ENCODE data around the gene AEBP1. TPM values are rescaled to one million over a fixed set of nuclear protein-coding genes. Genes with fewer than 3 reads are reported as not detected.

AEBP1 gene
- total RNA-seq, 1 donor from 2014 or later = 65.0 TPM

GRCh38 chr7:44142028-44142427 lies 37.9 kb downstream of the AEBP1 start:
- no peak for TF ChIP-seq CTCF (IDR thresholded peaks at IDR 0.05; ENCODE audit: insufficient read depth, low read depth, low read length)
- no peak for TF ChIP-seq EZH2 (IDR thresholded peaks at IDR 0.05; ENCODE audit: insufficient read depth, low read length)
- H4K20me1 ChIP-seq (ENCODE audit: insufficient read depth, low read length) = no peaks in the 10 kb centered on the region
- FAIRE-seq (no peak), DNase-seq (ENCODE audit: low read depth) (no peak)
- Mint-ChIP-seq H3K4me1 (ENCODE audit: low read depth, unreplicated experiment) (peaks cover 5% of the 10 kb centered on the region), H3K36me3 (ENCODE audit: low read depth, unreplicated experiment) (no peaks in the 10 kb centered on the region), H3K27me3 (ENCODE audit: low read depth, unreplicated experiment) (peaks cover 34% of the 10 kb centered on the region), H3K4me3 (ENCODE audit: unreplicated experiment) (no peak overlapping the region), H3K27ac (ENCODE audit: unreplicated experiment) (no peak overlapping the region), H3K9me3 (ENCODE audit: unreplicated experiment) (no peaks in the 10 kb centered on the region)
- no peaks in the 10 kb centered on the region for H3K79me2 ChIP-seq (ENCODE audit: insufficient read depth, low read length)
- H3K4me2 ChIP-seq (ENCODE audit: low read length) = no peak overlapping the region
- H3K4me1 ChIP-seq (ENCODE audit: insufficient read depth, low read length) = peaks cover 6% of the 10 kb centered on the region
- no peak overlapping the region for H2AFZ ChIP-seq (ENCODE audit: low read depth, low read length)
- no peaks in the 10 kb centered on the region for H3K36me3 ChIP-seq (ENCODE audit: insufficient read depth, low read length)
- H3K4me3 ChIP-seq (ENCODE audit: insufficient read depth, low read depth, low read length) = no peak overlapping the region
- peaks cover 3% of the 10 kb centered on the region for H3K27me3 ChIP-seq (ENCODE audit: insufficient read depth, low read length)
- H3K27ac ChIP-seq (ENCODE audit: low read depth, low read length) = no peak overlapping the region
- H3K9me3 ChIP-seq (ENCODE audit: insufficient read depth, low read depth, low read length) = no peaks in the 10 kb centered on the region
- no peak overlapping the region for H3K9ac ChIP-seq (ENCODE audit: low read length)

- Histone ChIP-seq H3K4me2 (ENCODE audit: low read length) (no peak overlapping the region), H3K4me1 (ENCODE audit: insufficient read depth, low read length) (peaks cover 6% of the 10 kb centered on the region), H3K9ac (ENCODE audit: low read length) (no peak overlapping the region), H3K9me3 (ENCODE audit: insufficient read depth, low read depth, low read length) (no peaks in the 10 kb centered on the region), H3K27me3 (ENCODE audit: insufficient read depth, low read length) (peaks cover 5% of the 10 kb centered on the region), H4K20me1 (ENCODE audit: insufficient read depth, low read length) (no peaks in the 10 kb centered on the region), H3K27ac (ENCODE audit: low read depth, low read length) (no peak overlapping the region), H3K79me2 (ENCODE audit: insufficient read depth, low read length) (no peaks in the 10 kb centered on the region), H3K36me3 (ENCODE audit: insufficient read depth, low read length) (no peaks in the 10 kb centered on the region), H2AFZ (ENCODE audit: low read depth, low read length) (no peak overlapping the region), H3K4me3 (ENCODE audit: insufficient read depth, low read depth, low read length) (no peak overlapping the region)
- DNase-seq (ENCODE audit: low read depth) (no peak), FAIRE-seq (no peak)
- Mint-ChIP-seq H3K9me3 (ENCODE audit: unreplicated experiment) (peaks cover 1% of the 10 kb centered on the region), H3K27ac (ENCODE audit: unreplicated experiment) (no peak overlapping the region), H3K4me1 (ENCODE audit: low read depth, unreplicated experiment) (peaks cover 5% of the 10 kb centered on the region), H3K4me3 (ENCODE audit: unreplicated experiment) (no peak overlapping the region), H3K27me3 (ENCODE audit: low read depth, unreplicated experiment) (peaks cover 40% of the 10 kb centered on the region), H3K36me3 (ENCODE audit: low read depth, unreplicated experiment) (no peaks in the 10 kb centered on the region)
- no peak for TF ChIP-seq CTCF (IDR thresholded peaks at IDR 0.05; ENCODE audit: insufficient read depth, low read depth, low read length)
- TF ChIP-seq EZH2 (IDR thresholded peaks at IDR 0.05; ENCODE audit: insufficient read depth, low read length) = no peak
These were observed 39.6 kb downstream of the AEBP1 start for GRCh38 chr7:44143646-44144250.

DNA sequence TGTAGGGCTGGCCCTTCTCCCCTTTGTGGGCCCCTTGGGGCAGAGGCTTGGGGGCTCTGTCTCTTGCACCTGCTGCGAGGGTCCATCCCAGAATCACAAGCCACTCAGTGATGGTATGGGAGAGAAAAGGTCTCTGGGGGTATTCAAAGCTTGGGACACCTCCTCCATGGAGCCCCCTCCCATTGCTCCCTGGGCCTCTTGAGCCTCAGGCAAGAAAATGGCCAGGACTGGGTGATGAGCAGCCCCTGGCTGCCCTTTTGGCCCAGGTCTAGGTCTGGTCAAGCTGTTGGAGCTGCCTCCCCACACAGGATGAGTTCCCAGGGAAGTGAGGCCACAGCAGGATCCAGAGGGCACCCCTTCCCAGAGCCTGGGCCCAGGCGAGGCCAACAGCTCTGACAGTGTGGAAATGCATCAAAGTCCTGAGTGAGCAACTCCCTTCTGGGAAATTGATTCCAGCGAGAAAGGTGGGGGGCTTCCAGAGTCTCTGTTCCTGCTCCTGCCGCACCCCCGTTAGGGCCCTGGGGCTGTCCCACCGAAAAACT lies 40.4 kb downstream of the AEBP1 start:
- no peak for DNase-seq (ENCODE audit: low read depth)
- H3K27me3 Mint-ChIP-seq (ENCODE audit: low read depth, unreplicated experiment) = peaks cover 43% of the 10 kb centered on the region
- Histone ChIP-seq H3K4me2 (ENCODE audit: low read length) (no peak overlapping the region), H3K4me1 (ENCODE audit: insufficient read depth, low read length) (peaks cover 6% of the 10 kb centered on the region), H3K9ac (ENCODE audit: low read length) (no peak overlapping the region), H3K27ac (ENCODE audit: low read depth, low read length) (no peak overlapping the region), H3K9me3 (ENCODE audit: insufficient read depth, low read depth, low read length) (no peaks in the 10 kb centered on the region), H3K79me2 (ENCODE audit: insufficient read depth, low read length) (no peaks in the 10 kb centered on the region), H2AFZ (ENCODE audit: low read depth, low read length) (no peak overlapping the region), H3K4me3 (ENCODE audit: insufficient read depth, low read depth, low read length) (no peak overlapping the region), H3K36me3 (ENCODE audit: insufficient read depth, low read length) (no peaks in the 10 kb centered on the region), H4K20me1 (ENCODE audit: insufficient read depth, low read length) (no peaks in the 10 kb centered on the region), H3K27me3 (ENCODE audit: insufficient read depth, low read length) (peaks cover 5% of the 10 kb centered on the region)
- no peak overlapping the region for H3K27ac Mint-ChIP-seq (ENCODE audit: unreplicated experiment)
- peaks cover 5% of the 10 kb centered on the region for H3K4me1 Mint-ChIP-seq (ENCODE audit: low read depth, unreplicated experiment)
- peaks cover 2% of the 10 kb centered on the region for H3K9me3 Mint-ChIP-seq (ENCODE audit: unreplicated experiment)
- H3K36me3 Mint-ChIP-seq (ENCODE audit: low read depth, unreplicated experiment) = no peaks in the 10 kb centered on the region
- no peak overlapping the region for H3K4me3 Mint-ChIP-seq (ENCODE audit: unreplicated experiment)
- no peak for FAIRE-seq
- TF ChIP-seq EZH2 (IDR thresholded peaks at IDR 0.05; ENCODE audit: insufficient read depth, low read length) = no peak
- TF ChIP-seq CTCF (IDR thresholded peaks at IDR 0.05; ENCODE audit: insufficient read depth, low read depth, low read length) = no peak

Measured in astrocyte (in vitro differentiated cells and primary cell).